ENCODE results near the gene NR3C2. TPM values are rescaled to one million over a fixed set of nuclear protein-coding genes. Genes with fewer than 3 reads are reported as not detected.

The NR3C2 gene
- 1 to 10 TPM; 5.7 to 7.3 TPM for total RNA-seq
- 6.3 TPM for polyA plus RNA-seq

DNA sequence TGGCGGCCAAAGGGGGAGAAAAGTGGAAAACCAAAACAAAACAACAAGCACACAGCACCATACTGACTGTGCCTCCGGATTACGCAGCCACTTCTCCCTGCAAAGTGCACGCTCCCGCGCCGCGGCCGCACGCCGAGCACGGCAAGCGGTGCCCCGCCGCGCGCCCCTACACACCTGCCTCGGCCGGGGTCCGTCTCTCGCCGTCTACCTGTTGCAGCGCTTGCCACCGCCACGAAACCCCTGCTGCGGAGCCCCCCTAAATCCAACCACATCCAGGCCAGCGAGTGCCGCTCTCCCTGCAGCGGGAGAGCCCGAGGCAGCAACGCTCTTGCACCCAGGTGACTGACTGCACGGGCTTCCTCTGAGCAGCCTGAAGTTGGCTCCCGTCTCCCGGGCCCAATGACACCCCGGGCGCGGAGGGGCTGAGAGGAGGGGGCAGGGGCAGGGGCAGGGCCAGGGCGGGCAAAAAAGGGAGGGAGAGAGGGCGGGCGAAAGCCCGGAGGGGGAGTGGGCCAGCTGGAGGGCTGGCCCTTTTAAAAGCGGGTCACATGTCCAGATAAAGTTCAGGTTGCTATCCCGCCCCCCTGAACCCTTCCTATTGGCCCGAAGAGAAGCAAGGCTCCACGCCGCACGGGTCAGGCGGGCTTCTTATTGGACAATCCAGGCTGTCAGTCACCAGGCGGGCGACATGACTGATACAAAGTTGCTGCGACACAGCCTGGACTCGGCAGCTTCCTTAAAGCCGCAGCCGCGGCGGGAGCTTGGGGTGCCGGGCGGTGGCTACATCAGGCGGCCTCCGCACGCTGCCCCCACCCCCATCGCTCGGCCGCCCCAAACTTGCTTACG is at the start of gene NR3C2:
NR3C2 (minus strand) TSS at position 429 of the 846 bp plus-strand sequence.
- H3K4me3 ChIP-seq (ENCODE audit: low read length): peak within 1 kb of the TSS; percentile 88
- H3K27me3 Mint-ChIP-seq: peaks cover 0 to 16% of the 10 kb centered on the region in 2 donors
- H3K27ac Mint-ChIP-seq: peak within 1 kb of the TSS; percentile 97 to 100 (median 98)
- POLR2A ChIA-PET: interaction anchor here (0.6 to 4.2 kb wide), 20 partner anchors 8 to 825 kb away, joined by 3 to 48 read pairs (median 6); partner anchors contain the start of genes ARHGAP10, PRMT9 and TMEM184C
- peak within 1 kb of the TSS; percentile 95 to 100 (median 99) for H3K4me3 Mint-ChIP-seq
- H3K36me3 ChIP-seq (ENCODE audit: insufficient read depth, low read length): no peaks in the 10 kb centered on the region
- peaks cover 50 to 65% (median 62%) of the 10 kb centered on the region in 3 donors for H3K4me1 Mint-ChIP-seq
- peaks cover 51% of the 10 kb centered on the region for H3K4me1 ChIP-seq (ENCODE audit: insufficient read depth, low read length)
- H3K9me3 Mint-ChIP-seq: peaks cover 0 to 2% (median 0%) of the 10 kb centered on the region in 5 donors
- no peaks in the 10 kb centered on the region for H3K27me3 ChIP-seq (ENCODE audit: insufficient read depth, low read length, poor library complexity, severe bottlenecking)
- peak; percentile 91 to 99 (median 98) for DNase-seq
- H3K27ac ChIP-seq (ENCODE audit: low read depth, low read length): peak within 1 kb of the TSS; percentile 96
- H3K9me3 ChIP-seq (ENCODE audit: low read length): no peaks in the 10 kb centered on the region
- CTCF ChIA-PET: interaction anchor here (1.0 to 3.0 kb wide), 4 partner anchors 66 to 390 kb away, joined by 3 to 10 read pairs (median 6); no protein-coding TSS in a partner anchor
- peaks cover 0 to 25% (median 0%) of the 10 kb centered on the region in 3 donors for H3K36me3 Mint-ChIP-seq

DNA sequence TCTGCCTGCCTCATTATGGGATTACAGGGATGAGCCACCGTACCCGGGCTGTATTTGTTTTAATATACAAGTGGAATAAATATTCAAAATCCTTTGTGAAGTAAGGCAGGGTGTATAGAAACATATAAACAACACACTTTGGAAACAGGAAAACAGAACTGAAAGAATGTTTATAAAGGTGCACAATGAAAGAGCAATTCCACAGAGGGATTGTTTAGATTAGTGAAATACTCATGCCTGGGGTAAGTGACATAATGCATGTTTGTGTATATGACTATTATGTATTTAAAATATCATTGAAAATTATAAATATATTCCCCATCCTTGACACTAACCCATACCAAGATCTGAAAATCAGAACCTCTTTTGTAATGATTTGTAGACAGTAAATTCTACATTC is 45.0 kb upstream of the NR3C2 start:
- peaks cover 0 to 4% of the 10 kb centered on the region in 2 donors for H3K27me3 Mint-ChIP-seq

DNA sequence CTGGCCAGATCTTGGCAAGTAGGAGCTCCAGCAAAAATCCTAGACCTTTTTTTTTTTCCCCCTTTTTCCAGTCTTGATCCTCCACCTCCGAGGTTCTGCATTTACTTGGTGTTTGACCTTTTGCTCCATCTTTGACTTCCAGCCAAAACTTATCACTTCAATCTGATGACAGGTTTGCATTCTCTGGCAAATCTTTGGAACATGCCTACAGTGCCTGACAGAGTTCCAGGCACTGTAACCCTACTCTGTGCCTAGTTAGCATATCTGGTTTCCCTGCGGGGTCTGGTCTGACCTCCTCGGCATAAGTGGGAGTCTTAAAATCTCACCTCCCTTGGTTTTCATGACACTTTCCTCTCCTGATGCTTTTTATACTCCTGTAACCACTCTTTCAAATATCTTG is 39.4 kb upstream of the NR3C2 start:
- no peaks in the 10 kb centered on the region for H3K36me3 ChIP-seq (ENCODE audit: insufficient read depth, low read length)
- Mint-ChIP-seq H3K4me3 (no peak overlapping the region), H3K9me3 (peaks cover 4 to 10% (median 6%) of the 10 kb centered on the region in 5 donors), H3K27me3 (peaks cover 3 to 4% of the 10 kb centered on the region in 2 donors), H3K4me1 (no peaks in the 10 kb centered on the region), H3K27ac (no peak overlapping the region), H3K36me3 (peaks cover 0 to 17% (median 0%) of the 10 kb centered on the region in 3 donors)
- H3K27me3 ChIP-seq (ENCODE audit: insufficient read depth, low read length, poor library complexity, severe bottlenecking): no peaks in the 10 kb centered on the region
- ChIA-PET POLR2A (no interaction called here), CTCF (no interaction called here)
- no peaks in the 10 kb centered on the region for H3K4me1 ChIP-seq (ENCODE audit: insufficient read depth, low read length)
- H3K9me3 ChIP-seq (ENCODE audit: low read length): no peaks in the 10 kb centered on the region
- H3K4me3 ChIP-seq (ENCODE audit: low read length): no peak overlapping the region
- DNase-seq: no peak
- H3K27ac ChIP-seq (ENCODE audit: low read depth, low read length): no peak overlapping the region

More for the DNA sequence above, 45.0 kb upstream of the NR3C2 start:
- ChIA-PET POLR2A (no interaction called here), CTCF (no interaction called here)
- DNase-seq: no peak
- no peak overlapping the region for H3K27ac ChIP-seq (ENCODE audit: low read depth, low read length)
- no peak overlapping the region for H3K4me3 Mint-ChIP-seq
- no peak overlapping the region for H3K4me3 ChIP-seq (ENCODE audit: low read length)
- H3K27ac Mint-ChIP-seq: no peak overlapping the region
- no peaks in the 10 kb centered on the region for H3K27me3 ChIP-seq (ENCODE audit: insufficient read depth, low read length, poor library complexity, severe bottlenecking)
- H3K4me1 ChIP-seq (ENCODE audit: insufficient read depth, low read length): no peaks in the 10 kb centered on the region
- peaks cover 0 to 10% (median 4%) of the 10 kb centered on the region in 5 donors for H3K9me3 Mint-ChIP-seq
- no peaks in the 10 kb centered on the region for H3K9me3 ChIP-seq (ENCODE audit: low read length)
- peaks cover 0 to 12% (median 0%) of the 10 kb centered on the region in 3 donors for H3K36me3 Mint-ChIP-seq
- H3K4me1 Mint-ChIP-seq: no peaks in the 10 kb centered on the region
- no peaks in the 10 kb centered on the region for H3K36me3 ChIP-seq (ENCODE audit: insufficient read depth, low read length)

DNA sequence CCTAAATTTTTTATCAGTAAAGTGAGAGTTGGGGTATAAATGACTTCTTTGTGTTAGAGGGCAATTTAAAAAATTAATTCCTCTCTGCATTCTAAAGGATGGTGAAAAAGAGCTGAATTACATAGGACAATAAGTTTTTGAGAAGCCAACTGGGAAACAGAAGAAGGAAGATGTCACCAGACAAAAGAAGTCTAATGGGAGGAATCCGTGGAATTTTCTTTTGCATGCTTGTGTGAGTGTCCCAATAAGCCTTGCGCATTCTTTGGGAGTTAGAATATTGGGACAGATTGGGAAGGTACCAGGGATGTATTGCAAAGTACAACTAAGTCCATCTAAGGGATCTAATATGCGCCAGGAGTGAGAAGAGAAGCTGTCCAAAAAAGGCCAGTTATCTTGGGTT is 35.1 kb upstream of the NR3C2 start:
- H3K36me3 ChIP-seq (ENCODE audit: insufficient read depth, low read length): no peaks in the 10 kb centered on the region
- no peaks in the 10 kb centered on the region for H3K27me3 ChIP-seq (ENCODE audit: insufficient read depth, low read length, poor library complexity, severe bottlenecking)
- Mint-ChIP-seq H3K36me3 (peaks cover 0 to 26% (median 0%) of the 10 kb centered on the region in 3 donors), H3K27ac (no peak overlapping the region), H3K27me3 (peaks cover 7 to 11% of the 10 kb centered on the region in 2 donors), H3K4me3 (no peak overlapping the region), H3K4me1 (no peaks in the 10 kb centered on the region), H3K9me3 (peaks cover 2 to 27% (median 13%) of the 10 kb centered on the region in 5 donors)
- H3K27ac ChIP-seq (ENCODE audit: low read depth, low read length): no peak overlapping the region
- POLR2A ChIA-PET: no interaction called here
- no peaks in the 10 kb centered on the region for H3K9me3 ChIP-seq (ENCODE audit: low read length)
- H3K4me3 ChIP-seq (ENCODE audit: low read length): no peak overlapping the region
- no peaks in the 10 kb centered on the region for H3K4me1 ChIP-seq (ENCODE audit: insufficient read depth, low read length)
- no peak for DNase-seq
- CTCF ChIA-PET: no interaction called here

DNA sequence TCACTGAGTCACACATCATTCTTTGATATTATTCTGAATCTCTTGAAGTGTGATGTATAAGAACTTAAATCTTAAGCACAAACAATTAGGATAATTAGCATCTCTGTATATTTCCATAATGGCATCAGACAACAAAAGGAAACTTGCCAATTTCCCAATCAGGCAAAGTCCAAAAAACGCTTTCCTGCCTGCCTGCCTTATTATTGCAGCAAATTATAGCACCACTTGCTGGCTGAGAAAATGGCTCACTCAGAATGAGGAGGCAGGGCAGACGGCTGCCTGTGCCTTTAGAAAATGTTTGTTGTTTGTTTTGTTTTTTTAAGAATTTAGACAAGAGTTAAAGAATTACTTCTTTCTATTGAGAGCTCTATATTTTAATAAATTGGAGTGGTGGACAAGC is 27.7 kb upstream of the NR3C2 start:
- H3K27me3 ChIP-seq (ENCODE audit: insufficient read depth, low read length, poor library complexity, severe bottlenecking): no peaks in the 10 kb centered on the region
- ChIA-PET POLR2A (no interaction called here), CTCF (no interaction called here)
- Mint-ChIP-seq H3K27ac (no peak overlapping the region), H3K9me3 (peaks cover 0 to 14% (median 12%) of the 10 kb centered on the region in 5 donors), H3K4me3 (no peak overlapping the region), H3K4me1 (no peaks in the 10 kb centered on the region), H3K36me3 (peaks cover 0 to 25% (median 0%) of the 10 kb centered on the region in 3 donors), H3K27me3 (peaks cover under 1 to 13% of the 10 kb centered on the region in 2 donors)
- no peak overlapping the region for H3K27ac ChIP-seq (ENCODE audit: low read depth, low read length)
- H3K36me3 ChIP-seq (ENCODE audit: insufficient read depth, low read length): no peaks in the 10 kb centered on the region
- no peak for DNase-seq
- no peak overlapping the region for H3K4me3 ChIP-seq (ENCODE audit: low read length)
- H3K4me1 ChIP-seq (ENCODE audit: insufficient read depth, low read length): no peaks in the 10 kb centered on the region
- no peaks in the 10 kb centered on the region for H3K9me3 ChIP-seq (ENCODE audit: low read length)

DNA sequence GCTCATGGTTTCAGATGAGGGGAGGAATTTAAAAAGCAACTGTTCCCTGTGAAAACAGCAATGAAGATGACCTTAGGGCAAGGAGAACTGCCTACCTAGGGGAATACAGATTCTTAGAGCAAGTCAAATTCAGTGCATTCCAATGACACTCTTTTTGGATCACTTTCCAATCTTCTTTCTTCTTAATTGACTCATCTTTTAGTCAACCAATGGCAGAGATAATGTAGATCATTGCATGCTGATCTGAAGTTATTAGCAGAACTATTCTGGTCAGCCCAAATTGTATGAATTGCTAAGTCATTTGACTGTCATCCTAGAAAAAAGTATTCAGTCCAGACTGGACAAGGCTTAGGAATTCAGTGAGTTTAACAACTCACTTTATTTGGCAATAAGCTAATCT is 12.6 kb upstream of the NR3C2 start:
- H3K4me3 ChIP-seq (ENCODE audit: low read length): no peak overlapping the region
- POLR2A ChIA-PET: no interaction called here
- Mint-ChIP-seq H3K36me3 (no peaks in the 10 kb centered on the region), H3K27ac (no peak overlapping the region), H3K27me3 (peaks cover 3 to 4% of the 10 kb centered on the region in 2 donors), H3K4me1 (no peaks in the 10 kb centered on the region), H3K9me3 (no peaks in the 10 kb centered on the region), H3K4me3 (no peak overlapping the region)
- no peak overlapping the region for H3K27ac ChIP-seq (ENCODE audit: low read depth, low read length)
- H3K36me3 ChIP-seq (ENCODE audit: insufficient read depth, low read length): no peaks in the 10 kb centered on the region
- H3K4me1 ChIP-seq (ENCODE audit: insufficient read depth, low read length): no peaks in the 10 kb centered on the region
- DNase-seq: no peak
- H3K9me3 ChIP-seq (ENCODE audit: low read length): no peaks in the 10 kb centered on the region
- CTCF ChIA-PET: no interaction called here
- no peaks in the 10 kb centered on the region for H3K27me3 ChIP-seq (ENCODE audit: insufficient read depth, low read length, poor library complexity, severe bottlenecking)

DNA sequence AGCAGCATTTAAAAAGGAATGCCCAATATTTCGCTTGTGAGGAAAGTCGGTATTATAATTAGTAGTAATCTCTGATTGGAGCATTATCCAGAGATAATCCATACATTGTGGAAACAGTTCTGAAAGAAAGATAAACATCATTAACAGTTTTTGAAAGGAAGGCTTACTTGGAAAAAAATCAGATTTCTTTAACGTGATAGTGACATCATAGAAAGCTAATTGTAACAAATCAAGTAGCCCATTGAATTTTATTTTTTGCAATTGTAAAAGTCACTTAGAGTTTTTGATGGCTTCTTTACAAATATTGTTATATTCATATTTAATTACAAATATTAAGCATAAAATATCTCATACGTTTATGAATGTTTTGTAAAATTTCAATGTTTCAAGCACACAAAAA is 11.6 kb upstream of the NR3C2 start:
- H3K27me3 ChIP-seq (ENCODE audit: insufficient read depth, low read length, poor library complexity, severe bottlenecking): no peaks in the 10 kb centered on the region
- ChIA-PET CTCF (no interaction called here), POLR2A (no interaction called here)
- no peaks in the 10 kb centered on the region for H3K36me3 Mint-ChIP-seq
- H3K4me3 Mint-ChIP-seq: no peak overlapping the region
- H3K36me3 ChIP-seq (ENCODE audit: insufficient read depth, low read length): no peaks in the 10 kb centered on the region
- H3K27me3 Mint-ChIP-seq: peaks cover 3 to 4% of the 10 kb centered on the region in 2 donors
- no peaks in the 10 kb centered on the region for H3K4me1 ChIP-seq (ENCODE audit: insufficient read depth, low read length)
- no peak overlapping the region for H3K27ac ChIP-seq (ENCODE audit: low read depth, low read length)
- no peaks in the 10 kb centered on the region for H3K9me3 ChIP-seq (ENCODE audit: low read length)
- no peak overlapping the region for H3K4me3 ChIP-seq (ENCODE audit: low read length)
- no peak overlapping the region for H3K27ac Mint-ChIP-seq
- no peaks in the 10 kb centered on the region for H3K9me3 Mint-ChIP-seq
- no peaks in the 10 kb centered on the region for H3K4me1 Mint-ChIP-seq
- DNase-seq: no peak

DNA sequence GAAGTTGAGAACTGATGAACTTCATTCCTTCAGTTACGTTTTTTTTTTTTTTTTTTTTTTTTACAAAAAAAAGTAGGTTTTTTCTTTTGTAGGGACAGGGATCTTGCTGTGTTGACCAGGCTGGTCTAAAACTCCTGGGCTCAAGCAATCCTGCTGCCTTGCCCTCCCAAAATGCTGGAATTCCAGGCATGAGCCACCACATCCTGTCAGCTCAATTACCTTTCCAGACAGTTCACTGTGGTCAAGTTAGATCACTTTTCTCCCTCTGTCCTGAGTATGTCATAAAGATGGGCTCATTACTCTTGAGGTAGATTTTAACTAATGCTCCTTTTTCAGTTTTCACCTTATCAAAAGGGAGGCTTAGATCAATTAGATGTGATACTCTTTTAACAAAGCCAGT is 10.8 kb upstream of the NR3C2 start:
- H3K9me3 ChIP-seq (ENCODE audit: low read length): no peaks in the 10 kb centered on the region
- H3K36me3 Mint-ChIP-seq: no peaks in the 10 kb centered on the region
- H3K4me3 Mint-ChIP-seq: no peak overlapping the region
- peaks cover 3% of the 10 kb centered on the region in 2 donors for H3K27me3 Mint-ChIP-seq
- no peak for DNase-seq
- no peaks in the 10 kb centered on the region for H3K9me3 Mint-ChIP-seq
- no peaks in the 10 kb centered on the region for H3K4me1 ChIP-seq (ENCODE audit: insufficient read depth, low read length)
- no peak overlapping the region for H3K4me3 ChIP-seq (ENCODE audit: low read length)
- ChIA-PET POLR2A (no interaction called here), CTCF (no interaction called here)
- H3K36me3 ChIP-seq (ENCODE audit: insufficient read depth, low read length): no peaks in the 10 kb centered on the region
- no peak overlapping the region for H3K27ac Mint-ChIP-seq
- no peak overlapping the region for H3K27ac ChIP-seq (ENCODE audit: low read depth, low read length)
- peaks cover 0 to under 1% (median under 1%) of the 10 kb centered on the region in 3 donors for H3K4me1 Mint-ChIP-seq
- no peaks in the 10 kb centered on the region for H3K27me3 ChIP-seq (ENCODE audit: insufficient read depth, low read length, poor library complexity, severe bottlenecking)

Measured in CD8-positive, alpha-beta memory T cell (primary cell).